Mucosa of descending colon (tissue), 3 donors: Measurements from ENCODE around the gene SIMC1. TPM values are rescaled to one million over a fixed set of nuclear protein-coding genes. Genes with fewer than 3 reads are reported as not detected.

ENCODE experiments used
- ATAC-seq: fragments of 200-7000 bp; cut with Tn5 transposase; one replicate; pipeline ENCODE4 v1.9.1; 2020; ENCODE audit warnings: mild to moderate bottlenecking, moderate library complexity
- DNase-seq, 3 donors: peaks; one replicate each; pipeline ENCODE4 v3.0.0-alpha.2; 2020
- H3K36me3 ChIP-seq: fragments of 200-600 bp; one replicate; pipeline ENCODE4 v1.8.0; 2021; ENCODE audit warnings: low read depth, mild to moderate bottlenecking
- H3K4me1 ChIP-seq: fragments of 200-600 bp; one replicate; pipeline ENCODE4 v1.8.0; 2021; ENCODE audit warnings: low read depth, mild to moderate bottlenecking
- H3K4me3 ChIP-seq: fragments of 200-600 bp; one replicate; pipeline ENCODE4 v1.8.0; 2021; ENCODE audit warnings: mild to moderate bottlenecking
- H3K9me3 ChIP-seq: fragments of 200-600 bp; one replicate; pipeline ENCODE4 v1.8.0; 2021; ENCODE audit warnings: mild to moderate bottlenecking
- intact Hi-C, 2 donors: fragments of 100-400 bp; cut with DNase I in 1 of 2; cut with micrococcal nuclease in 1 of 2; formaldehyde crosslinking; loops; one replicate each; pipeline versions ENCODE4 v1.11.0 to v1.11.1; 2022; cut with DNase I, micrococcal nuclease
- total RNA-seq, 3 donors: library from RNA; stranded (reverse); fragmentation: NEBNext Ultra II Directional in 2 of 3; extraction: Animal tissue kit (Norgen Biotek cat#: 25700) in 2 of 3; gene quantifications; one replicate each; pipeline versions ENCODE4 v1.2.1 to v1.2.4, GENCODE V29; 2021 to 2023
- TF ChIP-seq, protein P1 (sequence below): fragments of 200-600 bp; IDR thresholded peaks from one replicate; pipeline ENCODE4 v1.8.0; 2022; ENCODE audit warnings: antibody characterized with exemption, mild to moderate bottlenecking
- donor health status: DM: no; HTN: no; CAD: no; lungs with moderate emphysema.
- donor health status: DM: no; HTN: no; CAD: no.
- donor health status: DM: no; HTN: yes; CAD: no.

Gene SIMC1
- total RNA-seq, 3 donors from 2014 or later: 22.5 to 26.7 (median 26.0) TPM

DNA sequence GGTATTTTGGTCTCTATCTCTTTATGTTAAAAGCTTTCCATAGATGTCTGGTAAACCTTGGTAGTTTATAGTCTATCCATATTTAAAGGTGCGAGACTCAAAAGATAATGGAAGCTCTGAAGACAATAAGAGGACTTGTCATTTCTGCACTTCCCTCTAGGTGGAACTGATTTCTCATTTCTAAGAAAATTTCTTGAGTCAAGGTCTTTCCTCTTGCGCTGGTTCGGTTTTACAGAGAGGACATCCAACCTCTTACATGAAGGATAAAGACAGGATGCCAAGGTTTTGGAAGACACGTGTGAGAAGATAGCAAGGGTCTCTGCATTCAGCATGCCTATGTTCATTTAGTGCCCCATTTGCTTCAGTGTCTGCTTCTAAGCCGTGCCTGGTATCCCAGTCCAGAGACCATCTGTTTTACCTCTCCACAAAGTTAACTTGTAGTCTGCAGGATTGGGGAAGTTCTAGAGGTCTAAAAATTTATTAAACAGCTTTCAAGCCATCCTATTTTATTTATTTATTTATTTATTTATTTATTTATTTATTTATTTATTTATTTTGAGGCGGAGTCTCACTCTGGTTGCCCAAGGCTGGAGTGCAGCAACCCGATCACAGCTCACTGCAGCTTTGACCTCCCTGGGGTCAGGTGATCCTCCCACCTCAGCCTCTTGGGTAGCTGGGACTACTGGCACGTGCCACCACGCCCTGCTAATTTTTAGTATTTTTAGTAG, 81.8 kb downstream of the SIMC1 start:
- TF ChIP-seq, protein P1, sequence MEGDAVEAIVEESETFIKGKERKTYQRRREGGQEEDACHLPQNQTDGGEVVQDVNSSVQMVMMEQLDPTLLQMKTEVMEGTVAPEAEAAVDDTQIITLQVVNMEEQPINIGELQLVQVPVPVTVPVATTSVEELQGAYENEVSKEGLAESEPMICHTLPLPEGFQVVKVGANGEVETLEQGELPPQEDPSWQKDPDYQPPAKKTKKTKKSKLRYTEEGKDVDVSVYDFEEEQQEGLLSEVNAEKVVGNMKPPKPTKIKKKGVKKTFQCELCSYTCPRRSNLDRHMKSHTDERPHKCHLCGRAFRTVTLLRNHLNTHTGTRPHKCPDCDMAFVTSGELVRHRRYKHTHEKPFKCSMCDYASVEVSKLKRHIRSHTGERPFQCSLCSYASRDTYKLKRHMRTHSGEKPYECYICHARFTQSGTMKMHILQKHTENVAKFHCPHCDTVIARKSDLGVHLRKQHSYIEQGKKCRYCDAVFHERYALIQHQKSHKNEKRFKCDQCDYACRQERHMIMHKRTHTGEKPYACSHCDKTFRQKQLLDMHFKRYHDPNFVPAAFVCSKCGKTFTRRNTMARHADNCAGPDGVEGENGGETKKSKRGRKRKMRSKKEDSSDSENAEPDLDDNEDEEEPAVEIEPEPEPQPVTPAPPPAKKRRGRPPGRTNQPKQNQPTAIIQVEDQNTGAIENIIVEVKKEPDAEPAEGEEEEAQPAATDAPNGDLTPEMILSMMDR: no peak
- H3K9me3 ChIP-seq: no peaks in the 10 kb centered on the region
- intact Hi-C loops: no loop called here
- no peak for ATAC-seq
- H3K4me3 ChIP-seq: no peak overlapping the region
- H3K36me3 ChIP-seq: no peaks in the 10 kb centered on the region
- no peak for DNase-seq
- no peaks in the 10 kb centered on the region for H3K4me1 ChIP-seq

DNA sequence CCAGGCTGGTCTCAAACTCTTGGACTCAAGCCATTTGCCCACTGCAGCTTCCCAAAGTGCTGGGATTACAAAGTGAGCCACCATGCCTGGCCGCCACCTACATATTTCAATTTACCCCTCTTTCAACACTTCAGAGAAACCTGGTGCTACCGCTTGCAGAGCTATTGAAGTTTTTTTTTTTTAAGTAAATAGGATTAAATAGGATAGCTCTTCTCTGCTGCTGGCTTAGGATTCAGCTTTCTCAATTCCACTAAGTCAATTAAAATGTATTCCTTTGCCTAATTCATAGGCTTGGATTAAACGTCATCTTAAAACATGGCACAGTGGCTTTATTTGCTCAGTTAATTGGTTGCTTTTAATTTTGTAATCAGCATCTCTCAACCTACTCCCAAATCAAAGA, 82.4 kb downstream of the SIMC1 start:
- intact Hi-C loops: no loop called here
- no peak overlapping the region for H3K4me3 ChIP-seq
- no peaks in the 10 kb centered on the region for H3K4me1 ChIP-seq
- no peaks in the 10 kb centered on the region for H3K36me3 ChIP-seq
- H3K9me3 ChIP-seq: no peaks in the 10 kb centered on the region
- DNase-seq: no peak
- ATAC-seq: no peak
- TF ChIP-seq, protein P1: no peak

DNA sequence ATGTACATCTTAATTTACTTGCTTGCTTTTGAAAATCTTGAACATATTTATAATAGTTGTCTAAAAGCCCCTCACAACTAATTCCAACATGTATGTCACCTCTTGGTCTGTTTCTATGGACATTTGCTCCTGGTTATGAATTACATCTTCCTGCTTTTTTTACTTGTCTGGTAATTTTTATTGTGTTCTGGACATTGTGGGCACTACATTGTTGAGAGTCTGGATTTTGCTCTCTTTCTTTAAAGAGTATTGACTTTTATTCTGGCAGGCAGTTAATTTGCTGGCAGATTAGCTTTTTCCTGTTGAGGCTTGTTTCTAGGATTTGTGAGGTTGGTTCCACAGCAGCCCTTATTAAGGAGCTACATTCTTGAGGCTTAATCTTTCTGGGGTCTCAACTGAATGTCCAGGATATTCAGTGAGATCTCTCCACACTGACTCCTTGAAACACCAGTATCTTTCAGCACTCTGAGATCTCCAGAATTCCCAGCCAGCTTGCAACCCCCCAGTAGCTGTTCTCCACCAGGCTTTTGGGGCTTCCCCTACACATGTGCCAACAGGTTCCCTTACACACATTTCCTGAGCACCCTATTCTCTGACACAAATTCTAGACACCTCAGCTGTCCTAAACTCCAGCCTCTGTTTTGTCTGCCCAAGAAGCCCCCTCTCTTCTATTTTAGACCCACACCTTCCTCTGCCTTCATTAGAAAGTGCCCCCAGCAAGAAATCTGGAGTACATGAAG, 96.0 kb downstream of the SIMC1 start:
- H3K4me1 ChIP-seq: no peaks in the 10 kb centered on the region
- no peak for ATAC-seq
- no peaks in the 10 kb centered on the region for H3K36me3 ChIP-seq
- TF ChIP-seq, protein P1: no peak
- peaks cover 2% of the 10 kb centered on the region for H3K9me3 ChIP-seq
- intact Hi-C loops: no loop called here
- H3K4me3 ChIP-seq: no peak overlapping the region
- DNase-seq: no peak

DNA sequence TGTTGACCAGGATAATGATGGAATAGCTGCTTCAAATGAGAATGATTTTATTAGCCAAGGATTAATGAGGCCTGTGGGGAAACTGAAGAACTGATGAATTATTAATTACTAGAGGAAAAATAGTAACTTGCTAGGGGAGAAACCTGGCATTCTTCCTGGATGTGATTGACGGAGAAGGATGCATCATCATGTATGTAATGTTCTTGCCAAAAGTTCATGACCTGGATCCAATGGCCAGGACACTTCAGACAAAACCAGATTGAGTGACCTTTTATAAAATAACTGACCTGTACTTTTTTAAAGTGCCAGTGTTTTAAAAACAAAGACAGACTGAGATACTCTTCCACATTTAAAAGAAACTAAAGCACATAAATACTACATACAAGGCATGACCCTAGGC, 99.7 kb downstream of the SIMC1 start:
- intact Hi-C loops: no loop called here
- DNase-seq: no peak

DNA sequence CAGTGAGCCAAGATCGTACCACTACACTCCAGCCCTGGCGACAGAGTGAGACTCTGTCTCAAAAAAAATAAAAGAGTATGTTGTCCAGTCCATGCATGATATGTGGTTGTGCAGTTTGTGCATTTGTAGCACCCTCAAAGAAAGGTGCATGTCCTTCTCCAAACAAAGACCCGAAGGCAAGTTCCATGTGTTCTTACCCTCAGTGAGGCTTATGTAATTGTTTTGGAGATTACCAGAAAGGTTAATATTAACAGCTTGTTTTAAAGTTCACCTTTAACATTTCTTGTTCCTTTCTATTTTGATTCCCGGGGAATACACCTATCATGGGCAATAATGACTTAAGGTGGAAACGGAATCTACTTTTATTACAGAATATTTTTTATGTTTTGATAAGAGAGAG, 101.1 kb downstream of the SIMC1 start:
- no peaks in the 10 kb centered on the region for H3K9me3 ChIP-seq
- no peaks in the 10 kb centered on the region for H3K36me3 ChIP-seq
- no peaks in the 10 kb centered on the region for H3K4me1 ChIP-seq
- TF ChIP-seq, protein P1: no peak
- intact Hi-C loops: no loop called here
- DNase-seq: no peak
- ATAC-seq: no peak
- no peak overlapping the region for H3K4me3 ChIP-seq

More for the DNA sequence above, 99.7 kb downstream of the SIMC1 start:
- no peaks in the 10 kb centered on the region for H3K36me3 ChIP-seq
- TF ChIP-seq, protein P1: no peak
- peaks cover 2% of the 10 kb centered on the region for H3K9me3 ChIP-seq
- no peaks in the 10 kb centered on the region for H3K4me1 ChIP-seq
- no peak for ATAC-seq
- no peak overlapping the region for H3K4me3 ChIP-seq
